GM23338 (cell line): ENCODE measurements around the gene SERGEF. TPM values are rescaled to one million over a fixed set of nuclear protein-coding genes. Genes with fewer than 3 reads are reported as not detected.

Source experiments
- ATAC-seq: fragments of 200-7000 bp; cut with Tn5 transposase; 3 replicates; pipeline ENCODE4 v1.9.1; 2020
- DNase-seq: peaks from one replicate; pipeline ENCODE4 v3.0.0-alpha.2; 2015; ENCODE audit warnings: low spot score
- H2AFZ ChIP-seq: fragments of 200-600 bp; sonication (generic); 2 replicates; pipeline ENCODE4 v1.8.0; 2016; ENCODE audit warnings: antibody characterized with exemption, mild to moderate bottlenecking, moderate library complexity
- H3F3A ChIP-seq: fragments of 200-600 bp; sonication (generic); replicated peaks from 2 replicates; pipeline ENCODE4 v1.8.0; 2017; ENCODE audit warnings: antibody characterized with exemption, mixed run types, low read depth
- H3K27ac ChIP-seq: fragments of 200-600 bp; sonication (generic); 2 replicates; pipeline ENCODE4 v1.6.1; 2016; ENCODE audit warnings: low read depth
- H3K27me3 ChIP-seq: fragments of 200-600 bp; sonication (generic); 2 replicates; pipeline ENCODE4 v1.8.0; 2016; ENCODE audit warnings: mild to moderate bottlenecking, mixed run types, moderate library complexity; ENCODE audit not compliant: insufficient read depth
- H3K36me3 ChIP-seq: fragments of 200-600 bp; sonication (generic); 2 replicates; pipeline ENCODE4 v1.8.0; 2016; ENCODE audit warnings: mild to moderate bottlenecking; ENCODE audit not compliant: insufficient read depth
- H3K4me1 ChIP-seq: fragments of 200-600 bp; sonication (generic); 2 replicates; pipeline ENCODE4 v1.8.0; 2016; ENCODE audit warnings: mild to moderate bottlenecking, moderate library complexity; ENCODE audit not compliant: insufficient read depth
- H3K4me2 ChIP-seq: fragments of 200-600 bp; sonication (generic); 2 replicates; pipeline ENCODE4 v1.7.1; 2017; ENCODE audit warnings: mixed run types
- H3K4me3 ChIP-seq: fragments of 200-600 bp; sonication (generic); 2 replicates; pipeline ENCODE4 v1.6.1; 2016; ENCODE audit warnings: mixed run types
- H3K79me2 ChIP-seq: fragments of 200-600 bp; sonication (generic); replicated peaks from 2 replicates; pipeline ENCODE4 v1.8.0; 2017; ENCODE audit warnings: mild to moderate bottlenecking; ENCODE audit not compliant: insufficient read depth
- H3K9me2 ChIP-seq: fragments of 200-600 bp; sonication (generic); 2 replicates; pipeline ENCODE4 v1.8.0; 2017; ENCODE audit not compliant: insufficient read depth
- H4K20me1 ChIP-seq: fragments of 200-600 bp; sonication (generic); replicated peaks from 2 replicates; pipeline ENCODE4 v1.8.0; 2017; ENCODE audit warnings: mild to moderate bottlenecking; ENCODE audit not compliant: insufficient read depth
- H3K27ac Mint-ChIP-seq: 2 replicates; pipeline ENCODE4 v1.8.0; 2020; ENCODE audit warnings: inconsistent platforms, mild to moderate bottlenecking, moderate library complexity, mixed read lengths
- H3K27me3 Mint-ChIP-seq: 3 replicates; pipeline ENCODE4 v1.8.0; 2022; ENCODE audit warnings: low read depth, mild to moderate bottlenecking, moderate library complexity, mixed read lengths, inconsistent platforms; ENCODE audit not compliant: insufficient read depth, poor library complexity
- H3K36me3 Mint-ChIP-seq: 3 replicates; pipeline ENCODE4 v1.8.0; 2021; ENCODE audit warnings: low read depth, mild to moderate bottlenecking, inconsistent platforms, moderate library complexity, mixed read lengths
- H3K4me1 Mint-ChIP-seq: 3 replicates; pipeline ENCODE4 v1.8.0; 2020; ENCODE audit warnings: mild to moderate bottlenecking, inconsistent platforms, mixed read lengths
- H3K4me3 Mint-ChIP-seq: 3 replicates; pipeline ENCODE4 v1.8.0; 2021; ENCODE audit warnings: moderate library complexity, mild to moderate bottlenecking, inconsistent platforms, mixed read lengths
- H3K9me3 Mint-ChIP-seq: 3 replicates; pipeline ENCODE4 v1.8.0; 2020; ENCODE audit warnings: moderate library complexity, mild to moderate bottlenecking, inconsistent platforms, mixed read lengths
- CREB1 ChIP-seq: fragments of 250-450 bp; sonication (Bioruptor Pico); IDR thresholded peaks from 2 replicates; pipeline ENCODE4 v1.5.0; 2020; ENCODE audit warnings: low read depth, mild to moderate bottlenecking, moderate library complexity
- EZH2 ChIP-seq: fragments of 200-600 bp; sonication (generic); IDR thresholded peaks from one replicate; pipeline ENCODE4 v1.8.0; 2017; ENCODE audit warnings: antibody characterized with exemption, mild to moderate bottlenecking, low read depth; ENCODE audit not compliant: unreplicated experiment
- EZH2phosphoT487 ChIP-seq: fragments of 200-600 bp; sonication (generic); IDR thresholded peaks from one replicate; pipeline ENCODE4 v1.8.1; 2018; ENCODE audit warnings: antibody characterized with exemption; ENCODE audit not compliant: unreplicated experiment
- JUNB ChIP-seq: IDR thresholded peaks from one replicate; pipeline ENCODE4 v1.6.1; 2016; ENCODE audit warnings: antibody characterized with exemption; ENCODE audit not compliant: unreplicated experiment
- NANOG ChIP-seq: IDR thresholded peaks from 2 replicates; pipeline ENCODE4 v1.6.1; 2016; ENCODE audit warnings: antibody characterized with exemption, borderline replicate concordance
- POLR2AphosphoS5 ChIP-seq: IDR thresholded peaks from 2 replicates; pipeline ENCODE4 v1.6.1; 2016; ENCODE audit warnings: antibody characterized with exemption, low read depth
- REST ChIP-seq: IDR thresholded peaks from one replicate; pipeline ENCODE4 v1.6.1; 2018; ENCODE audit warnings: antibody characterized with exemption; ENCODE audit not compliant: unreplicated experiment
- ZNF114 ChIP-seq: fragments of 250-450 bp; sonication (Bioruptor Pico); IDR thresholded peaks from 2 replicates; pipeline ENCODE4 v1.5.0; 2020; ENCODE audit warnings: mild to moderate bottlenecking, moderate library complexity
- ZNF331 ChIP-seq: fragments of 250-450 bp; sonication (Bioruptor Pico); IDR thresholded peaks from 2 replicates; pipeline ENCODE4 v1.5.0; 2020; ENCODE audit warnings: low read depth, mild to moderate bottlenecking, moderate library complexity
- ZNF462 ChIP-seq: fragments of 250-450 bp; sonication (Bioruptor Pico); IDR thresholded peaks from 2 replicates; pipeline ENCODE4 v1.5.0; 2020; ENCODE audit warnings: mild to moderate bottlenecking, moderate library complexity
- polyA plus RNA-seq: library from polyadenylated mRNA; unstranded; fragments of >200 nt; fragmentation: Nextera tagmentation; extraction: Ambion mirVana; gene quantifications from 2 replicates; pipeline ENCODE4 v1.2.1, GENCODE V29; 2016
- total RNA-seq: library from RNA; depleted of rRNA; stranded (reverse); fragments of >200 nt; shearing (Covaris generic); gene quantifications from 2 replicates; pipeline ENCODE4 v1.2.3, GENCODE V29; 2014
- TF ChIP-seq, protein P1 (sequence below), 2 experiments: fragments of 200-600 bp in 1 of 2; sonication (generic) in 1 of 2; conservative IDR thresholded peaks; 2 replicates each; pipeline versions ENCODE4 v1.5.1 to v1.6.1; 2016 to 2017; ENCODE audit warnings: antibody characterized with exemption in 2 of 2, low read depth in 2 of 2, mild to moderate bottlenecking in 2 of 2, moderate library complexity in 1 of 2

SERGEF gene
- total and polyA plus RNA-seq, 2 experiments from 2014 or later, result 24.2 to 27.9 TPM

DNA sequence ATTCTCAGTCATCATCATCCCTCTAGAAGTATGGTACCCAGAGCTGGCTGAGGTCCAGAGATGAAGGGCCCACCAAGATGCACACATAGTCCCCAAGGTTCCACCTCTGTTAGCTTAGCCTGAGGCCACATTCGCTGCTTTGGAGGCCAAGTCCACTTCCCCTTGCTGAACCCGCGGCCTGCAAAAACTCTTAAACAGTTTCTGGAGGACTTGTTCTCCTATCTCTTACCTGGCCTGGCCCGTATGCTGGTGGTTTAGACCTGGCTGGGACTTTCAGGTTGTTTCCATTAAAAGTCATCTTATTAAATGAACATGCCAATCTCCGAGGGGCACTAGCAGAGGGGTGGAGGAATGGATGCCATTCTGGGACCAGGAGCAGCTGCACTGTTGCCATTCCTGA, 213.7 kb downstream of the SERGEF start:
- H3K9me2 ChIP-seq, result 0 out of 2 replicates have a peak, but pooled peaks cover 5% of the 10 kb centered on the region
- no peaks in the 10 kb centered on the region for H3F3A ChIP-seq
- no peak overlapping the region for H2AFZ ChIP-seq
- H3K4me3 ChIP-seq, result no peak overlapping the region
- no peaks in the 10 kb centered on the region for H3K27me3 ChIP-seq
- peaks cover 5% of the 10 kb centered on the region; the same call in 1 of the 3 replicates for H3K36me3 Mint-ChIP-seq
- no peak overlapping the region for H3K27ac ChIP-seq
- DNase-seq (no peak), ATAC-seq (no peak)
- H3K4me2 ChIP-seq, result no peak overlapping the region
- H3K36me3 ChIP-seq, result no peaks in the 10 kb centered on the region
- no peak overlapping the region for H3K27ac Mint-ChIP-seq
- peaks cover 10% of the 10 kb centered on the region for H3K4me1 ChIP-seq
- H4K20me1 ChIP-seq, result 0 out of 2 replicates have a peak, but pooled peaks cover 3% of the 10 kb centered on the region
- H3K79me2 ChIP-seq, result no peaks in the 10 kb centered on the region
- TF ChIP-seq CREB1 (CRISPR knock-in tag) (no peak), NANOG (no peak), ZNF114 (CRISPR knock-in tag) (no peak), ZNF331 (CRISPR knock-in tag) (no peak), REST (no peak)
- H3K4me1 Mint-ChIP-seq, result peaks cover 20% of the 10 kb centered on the region
- H3K27me3 Mint-ChIP-seq, result peaks cover 14% of the 10 kb centered on the region
- H3K4me3 Mint-ChIP-seq, result no peak overlapping the region
- peaks cover 5% of the 10 kb centered on the region; the same call in 1 of the 3 replicates for H3K9me3 Mint-ChIP-seq

DNA sequence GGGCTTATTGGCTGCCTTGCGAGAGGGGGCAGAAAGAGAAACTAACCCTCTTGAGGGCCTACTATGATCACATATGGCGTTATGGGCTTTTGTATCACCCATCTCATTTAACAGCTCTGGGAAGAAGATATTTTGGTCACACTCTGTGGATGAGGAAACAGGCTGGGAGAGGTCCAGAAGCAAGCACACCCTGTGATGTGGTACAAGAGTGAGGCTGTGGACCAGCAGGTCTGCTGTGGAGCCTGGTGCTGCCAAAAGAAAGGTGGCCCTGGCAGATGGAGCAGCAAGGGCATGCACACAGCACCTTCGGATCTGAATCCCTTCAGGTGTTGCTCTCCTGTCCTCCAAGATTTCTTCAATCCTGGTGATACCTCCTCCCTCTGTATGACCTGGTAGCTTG, 214.1 kb downstream of the SERGEF start:
- no peaks in the 10 kb centered on the region for H3K27me3 ChIP-seq
- no peak overlapping the region for H2AFZ ChIP-seq
- H3K4me3 ChIP-seq, result no peak overlapping the region
- H3K27me3 Mint-ChIP-seq, result peaks cover 14% of the 10 kb centered on the region
- 0 out of 2 replicates have a peak, but pooled peaks cover 5% of the 10 kb centered on the region for H3K9me2 ChIP-seq
- peaks cover 10% of the 10 kb centered on the region for H3K4me1 ChIP-seq
- DNase-seq, result no peak
- H3K27ac Mint-ChIP-seq, result no peak overlapping the region
- peaks cover 5% of the 10 kb centered on the region; the same call in 1 of the 3 replicates for H3K36me3 Mint-ChIP-seq
- H3K79me2 ChIP-seq, result no peaks in the 10 kb centered on the region
- H3K4me2 ChIP-seq, result no peak overlapping the region
- H3K9me3 Mint-ChIP-seq, result peaks cover 5% of the 10 kb centered on the region; the same call in 1 of the 3 replicates
- H3K4me3 Mint-ChIP-seq, result no peak overlapping the region
- H3K36me3 ChIP-seq, result no peaks in the 10 kb centered on the region
- no peak for ATAC-seq
- no peaks in the 10 kb centered on the region for H3F3A ChIP-seq
- H3K4me1 Mint-ChIP-seq, result peaks cover 19% of the 10 kb centered on the region
- H3K27ac ChIP-seq, result no peak overlapping the region
- H4K20me1 ChIP-seq, result 0 out of 2 replicates have a peak, but pooled peaks cover 3% of the 10 kb centered on the region
- TF ChIP-seq ZNF114 (CRISPR knock-in tag), result no peak
- TF ChIP-seq ZNF462, result no peak
- no peak for TF ChIP-seq EZH2phosphoT487
- TF ChIP-seq JUNB, result no peak
- TF ChIP-seq, protein P1, sequence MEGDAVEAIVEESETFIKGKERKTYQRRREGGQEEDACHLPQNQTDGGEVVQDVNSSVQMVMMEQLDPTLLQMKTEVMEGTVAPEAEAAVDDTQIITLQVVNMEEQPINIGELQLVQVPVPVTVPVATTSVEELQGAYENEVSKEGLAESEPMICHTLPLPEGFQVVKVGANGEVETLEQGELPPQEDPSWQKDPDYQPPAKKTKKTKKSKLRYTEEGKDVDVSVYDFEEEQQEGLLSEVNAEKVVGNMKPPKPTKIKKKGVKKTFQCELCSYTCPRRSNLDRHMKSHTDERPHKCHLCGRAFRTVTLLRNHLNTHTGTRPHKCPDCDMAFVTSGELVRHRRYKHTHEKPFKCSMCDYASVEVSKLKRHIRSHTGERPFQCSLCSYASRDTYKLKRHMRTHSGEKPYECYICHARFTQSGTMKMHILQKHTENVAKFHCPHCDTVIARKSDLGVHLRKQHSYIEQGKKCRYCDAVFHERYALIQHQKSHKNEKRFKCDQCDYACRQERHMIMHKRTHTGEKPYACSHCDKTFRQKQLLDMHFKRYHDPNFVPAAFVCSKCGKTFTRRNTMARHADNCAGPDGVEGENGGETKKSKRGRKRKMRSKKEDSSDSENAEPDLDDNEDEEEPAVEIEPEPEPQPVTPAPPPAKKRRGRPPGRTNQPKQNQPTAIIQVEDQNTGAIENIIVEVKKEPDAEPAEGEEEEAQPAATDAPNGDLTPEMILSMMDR (conservative IDR thresholded peaks at IDR 0.05; ENCODE audit: low read depth in 2 of 2), result no peak
- TF ChIP-seq EZH2, result no peak
- TF ChIP-seq POLR2AphosphoS5, result no peak
